CD4-positive, alpha-beta T cell treated with Interleukin-17A for 4 hours (primary cell): ENCODE measurements around the gene LDLRAD4.

Experiments
- DNase-seq: peaks from one replicate; pipeline ENCODE4 v3.0.0-alpha.2; 2020; ENCODE audit warnings: mixed read lengths

The LDLRAD4 gene

DNA sequence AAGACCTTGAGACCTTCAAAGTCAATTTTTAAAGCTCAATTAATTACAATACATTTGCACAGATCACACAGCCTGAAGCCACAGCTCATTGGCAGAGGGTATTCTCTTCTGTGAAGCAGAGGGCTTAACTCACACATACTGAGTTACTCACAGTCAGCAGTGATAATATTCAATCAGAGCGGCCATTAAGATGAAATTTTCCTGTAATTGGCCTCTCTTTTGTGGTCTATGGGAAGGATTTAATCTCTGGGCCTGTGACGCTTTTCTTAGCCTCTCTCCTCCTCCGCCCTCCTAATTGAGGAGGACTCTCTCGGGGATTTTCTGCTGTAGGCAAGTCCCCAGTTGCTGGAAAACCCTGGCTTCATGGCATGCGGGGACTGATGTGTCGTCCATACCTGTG, 12.3 kb upstream of the LDLRAD4 start:
- no peak for DNase-seq

DNA sequence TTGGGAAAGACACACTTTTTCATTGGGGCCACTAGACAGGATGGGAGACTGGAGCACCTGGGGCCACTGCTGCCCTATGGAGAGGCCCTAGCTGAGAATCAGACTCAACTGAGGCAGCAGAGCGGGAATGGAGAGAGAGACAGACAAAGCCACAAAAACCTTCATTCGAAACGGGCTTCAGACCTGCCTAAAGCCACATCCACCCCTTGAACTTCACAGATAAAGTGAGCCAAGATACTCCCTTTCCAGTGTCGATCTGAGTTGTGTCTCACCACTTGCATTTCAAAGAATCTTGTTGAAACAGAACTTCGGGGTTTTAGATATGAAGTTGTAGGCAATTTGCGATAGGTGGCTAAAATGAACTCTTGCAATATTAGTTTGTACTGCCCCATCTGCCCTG, 11.3 kb upstream of the LDLRAD4 start:
- no peak for DNase-seq

- DNase-seq: no peak
These were observed 7.0 kb upstream of the LDLRAD4 start for GRCh38 chr18:13211534-13211933.

DNA sequence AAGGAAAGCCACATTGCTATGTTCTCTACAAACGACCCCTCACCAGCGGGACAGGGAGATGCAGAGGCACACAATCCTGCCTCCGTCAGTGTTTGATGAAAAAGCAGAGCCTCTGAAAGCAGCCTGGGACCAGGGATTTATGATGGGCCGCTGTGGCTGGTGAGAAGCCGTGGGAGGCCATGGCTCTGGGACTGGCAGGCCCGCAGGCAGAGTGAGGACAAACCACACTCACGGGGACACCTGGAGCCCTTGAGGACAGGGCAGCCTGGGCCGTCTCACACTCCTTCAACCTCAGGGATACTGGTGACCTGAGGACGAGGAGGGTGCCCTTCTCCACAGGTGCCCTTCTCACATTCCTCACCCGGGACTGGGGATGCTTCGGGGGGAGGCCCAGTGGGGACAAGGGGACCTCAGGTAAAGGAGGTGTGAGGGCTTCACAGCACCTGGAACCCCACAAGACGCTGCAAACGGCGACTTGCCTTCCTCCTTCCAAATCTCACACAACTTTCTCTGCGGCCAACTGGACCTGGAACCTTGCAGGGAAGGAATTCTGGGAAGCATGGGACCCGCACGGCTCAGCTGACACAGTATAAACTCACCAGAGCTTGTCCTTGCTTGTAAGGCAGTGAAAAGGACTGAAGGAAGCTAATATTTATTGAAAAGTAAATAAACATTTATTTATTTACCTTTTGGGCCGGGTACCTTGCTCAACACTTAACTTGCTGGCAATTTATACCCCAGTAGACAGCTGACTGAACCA, 5.3 kb upstream of the LDLRAD4 start:
- no peak for DNase-seq

- no peak for DNase-seq
These were observed 4.0 kb upstream of the LDLRAD4 start for GRCh38 chr18:13214609-13215008.

DNA sequence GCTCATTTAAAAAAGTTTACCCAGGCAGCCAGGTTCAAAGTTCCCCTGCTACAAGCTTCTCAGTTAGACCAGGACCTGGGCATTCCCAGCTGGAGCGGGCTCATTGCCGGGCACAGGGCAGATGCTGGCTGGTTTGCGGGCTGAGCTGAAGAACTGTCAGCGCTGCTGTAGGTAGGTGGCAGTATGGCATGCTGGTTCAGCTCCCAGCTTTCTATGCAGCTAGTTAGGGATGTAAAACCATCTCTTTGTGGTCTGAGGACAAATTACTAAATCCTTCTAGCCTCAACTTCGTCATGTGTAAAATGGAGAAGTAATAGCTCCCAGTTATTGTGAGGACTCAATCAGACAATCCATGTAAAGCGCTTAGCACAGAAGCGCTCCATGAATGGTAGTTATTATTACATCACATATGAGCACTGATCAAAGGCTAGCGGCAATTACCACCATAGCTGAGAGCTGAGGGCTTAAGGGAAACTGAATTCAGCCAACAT, 2.4 kb upstream of the LDLRAD4 start:
- DNase-seq: peak; percentile 73

DNA sequence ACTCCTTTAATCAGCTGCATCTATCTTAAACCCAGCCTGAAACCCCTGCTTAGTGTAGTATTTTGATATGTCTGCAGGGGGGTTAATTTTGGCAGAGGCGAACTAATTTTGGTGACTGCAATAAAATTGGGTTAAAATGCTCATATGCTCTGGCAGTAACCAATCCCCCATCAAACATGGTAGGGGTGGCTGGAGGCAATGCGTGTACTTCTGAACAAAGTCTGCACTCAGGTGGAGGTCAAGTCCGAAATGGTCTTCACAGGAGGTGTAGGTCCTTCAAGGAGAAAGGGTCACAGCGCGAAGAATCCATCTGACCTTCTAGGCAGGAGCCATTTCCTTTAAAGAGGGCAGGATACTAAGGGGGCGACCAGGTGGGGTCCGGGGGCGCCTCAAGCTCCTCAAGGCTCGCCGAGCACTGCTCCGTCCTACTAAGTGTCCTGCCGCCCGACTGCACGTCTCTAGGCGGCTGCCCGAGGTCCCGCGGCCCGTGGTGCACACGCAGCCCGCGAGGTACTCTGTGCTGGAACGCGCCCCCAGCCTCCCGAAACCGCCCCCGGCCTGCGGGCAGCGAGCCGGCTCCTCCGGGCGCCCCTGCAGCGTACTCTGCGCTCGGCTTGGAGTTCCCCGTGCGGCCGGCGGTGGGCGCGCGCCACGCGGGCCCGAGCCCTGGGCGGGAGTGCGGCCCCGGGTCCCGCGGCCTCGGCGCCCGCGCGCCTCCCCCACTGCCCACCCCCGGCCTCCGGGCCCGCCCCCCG, 1.7 kb upstream of the LDLRAD4 start:
- peak; percentile 70 for DNase-seq

DNA sequence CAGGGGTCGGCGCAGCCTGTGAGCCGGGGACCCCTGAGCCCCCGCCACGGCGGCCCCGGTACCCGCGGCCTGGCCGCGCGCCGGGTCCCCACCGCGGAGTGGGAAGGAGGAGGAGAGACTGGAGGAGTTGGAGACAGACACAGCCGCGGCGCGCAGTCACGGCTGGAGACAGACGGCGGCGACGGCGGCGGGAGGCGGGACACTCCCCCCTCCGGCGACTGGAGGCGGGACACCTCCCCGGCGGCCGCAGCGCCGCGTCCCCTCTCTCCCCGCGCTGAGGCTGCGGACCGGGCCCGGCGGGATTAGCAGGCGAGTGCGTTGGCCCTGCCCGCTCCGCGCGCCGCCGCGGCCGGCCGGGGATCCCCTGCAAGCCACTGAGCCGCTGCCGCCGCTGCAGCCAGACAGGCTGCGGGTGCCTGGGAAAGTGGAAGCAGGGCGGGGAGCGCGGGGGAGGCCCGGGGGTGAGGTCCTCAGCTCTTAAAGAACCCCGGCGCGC, 1.0 kb upstream of the LDLRAD4 start:
- peak; percentile 77 for DNase-seq

- DNase-seq: no peak
These were observed 591 bp upstream of the LDLRAD4 start for GRCh38 chr18:13217971-13218367.

GRCh38 chr18:13218997-13219396, 437 bp downstream of the LDLRAD4 start:
- DNase-seq: no peak

GRCh38 chr18:13219593-13220159, 1.1 kb downstream of the LDLRAD4 start:
- DNase-seq: no peak

DNA sequence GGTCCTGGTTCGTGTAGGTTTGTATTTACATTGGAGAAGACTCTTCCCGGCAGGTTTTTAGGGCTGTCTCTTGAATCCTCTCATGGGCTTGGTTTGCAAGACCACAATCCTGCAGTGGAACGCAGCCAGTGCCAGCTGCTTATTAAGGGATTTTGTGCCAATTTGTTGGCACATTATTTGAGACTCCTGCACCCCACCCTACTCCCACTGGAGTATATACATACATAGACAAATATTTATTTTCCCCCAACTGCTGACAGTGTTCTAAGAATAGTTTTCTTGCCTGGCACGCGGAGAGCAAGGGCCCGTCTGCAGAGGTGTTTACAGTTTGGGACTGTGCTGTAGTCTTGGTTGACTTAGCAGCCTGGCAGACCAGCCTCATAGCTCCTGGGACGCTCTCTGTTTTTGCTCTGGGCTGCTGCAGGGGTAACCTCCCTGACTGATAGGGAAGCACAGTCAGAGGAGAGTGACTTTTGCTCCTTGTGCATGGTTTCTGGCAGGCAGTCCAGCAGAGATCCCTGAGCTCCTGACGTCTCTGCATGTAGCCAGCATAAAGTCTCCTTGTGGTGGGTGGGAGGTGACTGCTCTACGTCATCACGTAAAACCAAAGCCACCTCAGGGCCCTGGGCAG, 1.9 kb downstream of the LDLRAD4 start:
- DNase-seq: no peak

- no peak for DNase-seq
These were observed 3.6 kb downstream of the LDLRAD4 start for GRCh38 chr18:13221869-13222855.

DNA sequence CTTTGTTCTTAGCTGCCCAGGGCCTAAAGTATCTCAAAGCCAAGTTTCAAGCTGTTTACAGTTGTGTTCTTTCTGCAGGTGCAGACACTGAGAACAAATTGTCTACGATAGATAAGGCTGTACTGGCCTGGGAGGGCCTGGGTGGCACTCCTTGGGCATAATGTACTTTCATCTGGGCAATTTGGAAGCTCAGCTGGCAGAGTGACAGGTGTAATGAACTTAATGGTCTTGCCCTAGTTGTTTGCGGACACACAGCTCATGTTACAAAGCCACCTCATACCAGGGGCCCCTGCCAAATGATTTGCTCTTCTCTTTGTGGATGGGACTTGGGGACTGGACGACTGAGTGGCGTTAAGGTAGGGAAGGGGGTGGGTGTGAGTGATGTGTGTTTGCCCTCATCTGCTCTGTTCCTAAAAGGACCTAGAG, 4.3 kb downstream of the LDLRAD4 start:
- no peak for DNase-seq

GRCh38 chr18:13223311-13224143, 5.0 kb downstream of the LDLRAD4 start:
- peak; percentile 19 for DNase-seq

GRCh38 chr18:13225261-13225660, 6.7 kb downstream of the LDLRAD4 start:
- no peak for DNase-seq

GRCh38 chr18:13226533-13227144, 8.1 kb downstream of the LDLRAD4 start:
- DNase-seq: no peak

DNA sequence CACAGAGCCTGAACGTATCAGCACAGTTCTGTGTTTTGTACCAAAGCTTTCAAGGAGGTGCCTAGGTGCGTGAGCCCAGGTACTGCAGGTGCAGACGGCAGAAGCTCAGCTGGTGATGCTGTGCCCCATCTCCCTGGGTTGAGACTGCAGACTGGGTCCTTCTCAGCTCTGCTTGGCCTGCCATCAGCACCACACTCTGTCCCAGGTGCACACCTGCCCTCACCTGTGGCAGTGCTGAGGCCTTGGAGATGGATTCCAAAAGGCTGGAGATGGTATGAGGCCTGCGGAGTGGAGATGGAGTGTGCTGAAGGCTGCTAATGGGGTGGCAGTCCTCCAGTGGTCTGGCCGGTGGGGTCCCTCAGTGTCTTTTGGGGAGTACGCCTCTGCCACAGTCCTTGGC, 9.3 kb downstream of the LDLRAD4 start:
- DNase-seq: no peak

- DNase-seq: no peak
These were observed 10.6 kb downstream of the LDLRAD4 start for GRCh38 chr18:13229001-13229671.

GRCh38 chr18:13231151-13231550, 12.6 kb downstream of the LDLRAD4 start:
- DNase-seq: no peak
